IMR-90 (cell line): Measurements from ENCODE around the gene C11orf42. TPM values are rescaled to one million over a fixed set of nuclear protein-coding genes. Genes with fewer than 3 reads are reported as not detected.

Experiments
- ATAC-seq: fragments of 200-7000 bp; cut with Tn5 transposase; 2 replicates; pipeline ENCODE4 v1.9.1; 2020; ENCODE audit warnings: low read depth, mild to moderate bottlenecking, moderate library complexity
- BruUV-seq: library from RNA; stranded (reverse); fragments of 400-500 nt; replicated peaks from 2 replicates; lab custom pipeline; 2021; lab: Mats Ljungman, UMichigan
- CTCF ChIA-PET: fragments of 300-600 bp; formaldehyde crosslinking; extraction: SDS; loops from one replicate; lab custom pipeline; 2021; ENCODE audit warnings: antibody characterized with exemption; lab: Yijun Ruan, JAX
- POLR2A ChIA-PET: fragments of 300-600 bp; sonication (Branson Sonifier 250); formaldehyde crosslinking; loops from one replicate; lab custom pipeline; 2022; ENCODE audit warnings: antibody characterized with exemption; ENCODE audit not compliant: unreplicated experiment; lab: Charles Lee
- DNase-seq: peaks from one replicate; pipeline ENCODE4 v3.0.0; 2013
- H2AFZ ChIP-seq: replicated peaks from 2 replicates; pipeline ENCODE3; 2013; ENCODE audit warnings: low read length, mild to moderate bottlenecking; ENCODE audit not compliant: poor library complexity
- H2AK5ac ChIP-seq: 2 replicates; pipeline ENCODE4 v1.6.1; 2013; ENCODE audit warnings: low read depth, low read length, inconsistent platforms
- H2AK9ac ChIP-seq: replicated peaks from 2 replicates; pipeline ENCODE3; 2013; ENCODE audit warnings: mild to moderate bottlenecking, low read depth, low read length, moderate library complexity; ENCODE audit not compliant: poor library complexity
- H2BK120ac ChIP-seq: 2 replicates; pipeline ENCODE4 v1.6.1; 2013; ENCODE audit warnings: low read depth, low read length, inconsistent platforms
- H2BK15ac ChIP-seq: 3 replicates; pipeline ENCODE4 v1.6.1; 2013; ENCODE audit warnings: low read depth, low read length, inconsistent platforms
- H2BK20ac ChIP-seq: 2 replicates; pipeline ENCODE4 v1.6.1; 2013; ENCODE audit warnings: low read depth, mild to moderate bottlenecking, inconsistent platforms, low read length, moderate library complexity
- H2BK5ac ChIP-seq: 2 replicates; pipeline ENCODE4 v1.6.1; 2013; ENCODE audit warnings: mild to moderate bottlenecking, low read depth, low read length, inconsistent platforms; ENCODE audit not compliant: poor library complexity, severe bottlenecking
- H3K14ac ChIP-seq: replicated peaks from 2 replicates; pipeline ENCODE4 v1.6.1; 2013; ENCODE audit warnings: low read depth, low read length, inconsistent platforms
- H3K18ac ChIP-seq: 2 replicates; pipeline ENCODE4 v1.6.1; 2013; ENCODE audit warnings: low read depth, low read length, control low read depth
- H3K23ac ChIP-seq: 2 replicates; pipeline ENCODE4 v1.6.1; 2013; ENCODE audit warnings: low read depth, low read length, inconsistent platforms
- H3K27ac ChIP-seq: 2 replicates; pipeline ENCODE4 v1.5.1; 2013; ENCODE audit warnings: mild to moderate bottlenecking, control low read depth, low read length; ENCODE audit not compliant: insufficient read depth
- H3K27me3 ChIP-seq: 2 replicates; pipeline ENCODE4 v1.6.1; 2013; ENCODE audit warnings: low read length; ENCODE audit not compliant: control insufficient read depth, insufficient read depth
- H3K36me3 ChIP-seq: 2 replicates; pipeline ENCODE4 v1.6.1; 2013; ENCODE audit warnings: low read length, mixed read lengths; ENCODE audit not compliant: control insufficient read depth, insufficient read depth
- H3K4ac ChIP-seq: 2 replicates; pipeline ENCODE4 v1.6.1; 2013; ENCODE audit warnings: low read depth, low read length, inconsistent platforms
- H3K4me1 ChIP-seq: 2 replicates; pipeline ENCODE4 v1.6.1; 2013; ENCODE audit warnings: low read length, mixed read lengths; ENCODE audit not compliant: control insufficient read depth, insufficient read depth
- H3K4me2 ChIP-seq: 2 replicates; pipeline ENCODE4 v1.6.1; 2013; ENCODE audit warnings: low read depth, mild to moderate bottlenecking, control low read depth, low read length, moderate library complexity
- H3K4me3 ChIP-seq: 2 replicates; pipeline ENCODE4 v1.5.1; 2013; ENCODE audit warnings: low read depth, mild to moderate bottlenecking, control low read depth, low read length, moderate library complexity; ENCODE audit not compliant: insufficient read depth
- H3K56ac ChIP-seq: 2 replicates; pipeline ENCODE4 v1.6.1; 2013; ENCODE audit warnings: low read length, inconsistent platforms; ENCODE audit not compliant: insufficient read depth; ENCODE audit errors: extremely low read depth
- H3K79me1 ChIP-seq, 2 experiments: 2 replicates each; pipeline ENCODE4 v1.6.1; 2013; ENCODE audit warnings: low read length in 2 of 2, inconsistent platforms in 1 of 2, low read depth in 1 of 2
- H3K9ac ChIP-seq: 2 replicates; pipeline ENCODE4 v1.6.1; 2013; ENCODE audit warnings: low read depth, low read length, control low read depth
- H3K9me1 ChIP-seq: 2 replicates; pipeline ENCODE4 v1.6.1; 2013; ENCODE audit warnings: low read length, inconsistent platforms; ENCODE audit not compliant: insufficient read depth
- H3K9me3 ChIP-seq: 2 replicates; pipeline ENCODE4 v1.6.1; 2013; ENCODE audit warnings: low read length; ENCODE audit not compliant: control insufficient read depth, insufficient read depth
- H4K20me1 ChIP-seq: 2 replicates; pipeline ENCODE4 v1.6.1; 2013; ENCODE audit warnings: low read length, inconsistent platforms; ENCODE audit not compliant: insufficient read depth
- H4K5ac ChIP-seq: 2 replicates; pipeline ENCODE4 v1.6.1; 2013; ENCODE audit warnings: mild to moderate bottlenecking, low read depth, low read length, control low read depth
- H4K8ac ChIP-seq, 2 experiments: 2 replicates each; pipeline ENCODE4 v1.6.1; 2013; ENCODE audit warnings: low read depth in 2 of 2, low read length in 2 of 2, control low read depth in 1 of 2, inconsistent platforms in 1 of 2
- H4K91ac ChIP-seq: 2 replicates; pipeline ENCODE4 v1.6.1; 2013; ENCODE audit warnings: low read depth, low read length, inconsistent platforms; ENCODE audit not compliant: insufficient read depth
- BHLHE40 ChIP-seq: fragments of 150-350 bp; IDR thresholded peaks from 2 replicates; pipeline ENCODE4 v1.6.1; 2016; ENCODE audit warnings: mild to moderate bottlenecking, low read depth, low read length
- CEBPB ChIP-seq: IDR thresholded peaks from 2 replicates; pipeline ENCODE4 v1.6.1; 2012; ENCODE audit warnings: low read depth, low read length, improper control_type of control experiment
- CTCF ChIP-seq: conservative IDR thresholded peaks from 2 replicates; pipeline ENCODE4 v1.5.1; 2012; ENCODE audit warnings: mild to moderate bottlenecking, low read depth, low read length, improper control_type of control experiment
- ELK1 ChIP-seq: fragments of 150-350 bp; IDR thresholded peaks from 2 replicates; pipeline ENCODE4 v1.6.1; 2016; ENCODE audit warnings: low read depth, mild to moderate bottlenecking, low read length, moderate library complexity, borderline replicate concordance
- FOS ChIP-seq: fragments of 150-350 bp; IDR thresholded peaks from 2 replicates; pipeline ENCODE4 v1.6.1; 2016; ENCODE audit warnings: low read depth, low read length
- MAZ ChIP-seq: IDR thresholded peaks from 2 replicates; pipeline ENCODE4 v1.6.1; 2012; ENCODE audit warnings: low read depth, mild to moderate bottlenecking, low read length, improper control_type of control experiment, moderate library complexity, borderline replicate concordance
- MXI1 ChIP-seq: IDR thresholded peaks from 2 replicates; pipeline ENCODE4 v1.6.1; 2012; ENCODE audit warnings: low read depth, mild to moderate bottlenecking, low read length, moderate library complexity, borderline replicate concordance
- NFE2L2 ChIP-seq: fragments of 150-350 bp; IDR thresholded peaks from 2 replicates; pipeline ENCODE4 v1.6.1; 2016; ENCODE audit warnings: low read depth, mild to moderate bottlenecking, low read length
- POLR2A ChIP-seq: IDR thresholded peaks from 2 replicates; pipeline ENCODE4 v1.6.1; 2012; ENCODE audit warnings: mild to moderate bottlenecking, low read depth, low read length
- SMC3 ChIP-seq: fragments of 150-350 bp; IDR thresholded peaks from 2 replicates; pipeline ENCODE4 v1.6.1; 2016; ENCODE audit warnings: low read depth, mild to moderate bottlenecking, antibody characterized with exemption, low read length, moderate library complexity
- USF2 ChIP-seq: fragments of 150-350 bp; IDR thresholded peaks from 2 replicates; pipeline ENCODE4 v1.6.1; 2017; ENCODE audit warnings: mild to moderate bottlenecking, antibody characterized with exemption, low read length, low read depth
- WGBS, 2 experiments: methylation state at CpG; one replicate each; pipeline versions ENCODE4 v1.1.5 to v1.1.7; 2013; ENCODE audit warnings: missing lambda C conversion rate in 2 of 2; ENCODE audit not compliant: insufficient read length in 1 of 2; ENCODE audit errors: extremely low coverage in 2 of 2; 5-methylcytosine and 5-hydroxymethylcytosine counted together
- dilution Hi-C: fragments of 300-500 bp; cut with HindIII; formaldehyde crosslinking; loops from one replicate; pipeline ENCODE4 v1.14.3; 2018; ENCODE audit warnings: low sequenced_read_pairs; ENCODE audit not compliant: unreplicated experiment
- in situ Hi-C: fragments of 300-500 bp; cut with MboI; formaldehyde crosslinking; loops from 3 replicates; pipeline ENCODE4 v1.14.3; 2019; ENCODE audit warnings: low sequenced_read_pairs, inconsistent platforms, mixed read lengths
- intact Hi-C: fragments of 100-400 bp; cut with micrococcal nuclease; formaldehyde crosslinking; loops from 2 replicates; pipeline ENCODE4 v1.10.0; 2022
- polyA plus RNA-seq, 3 experiments: library from polyadenylated mRNA; depleted of rRNA; stranded (reverse); fragments of >200 nt; gene quantifications; 2 replicates each; pipeline ENCODE4 v1.2.3, GENCODE V29; 2012; ENCODE audit warnings: low replicate concordance in 1 of 3
- total RNA-seq: library from RNA; depleted of rRNA; stranded (reverse); fragments of >200 nt; gene quantifications from 2 replicates; pipeline ENCODE4 v1.2.3, GENCODE V29; 2012

C11orf42 gene
- total and polyA plus RNA-seq, 2 of the 4 experiments (the other 2 are of a cell fraction) = not detected

- Histone ChIP-seq H3K4ac (peak within 1 kb of the TSS; percentile 84), H4K91ac (peak within 1 kb of the TSS; percentile 74), H2BK20ac (no peak within 1 kb of the TSS), H2BK5ac (peak within 1 kb of the TSS; percentile 46), H3K14ac (peak within 1 kb of the TSS; percentile 89), H3K56ac (peak within 1 kb of the TSS; percentile 82), H4K5ac (peak within 1 kb of the TSS; percentile 81), H3K4me2 (peak within 1 kb of the TSS; percentile 95), H2BK120ac (peak within 1 kb of the TSS; percentile 41; the same call in 1 of the 2 replicates), H3K27ac (peak within 1 kb of the TSS; percentile 75), H3K4me1 (no peaks in the 10 kb centered on the region), H3K27me3 (peaks cover 9% of the 10 kb centered on the region; the same call in 1 of the 2 replicates), H2BK15ac (peak within 1 kb of the TSS; percentile 45; the same call in 1 of the 3 replicates), H3K23ac (peak within 1 kb of the TSS; percentile 79), H3K4me3 (peak within 1 kb of the TSS; percentile 95), H3K18ac (peak within 1 kb of the TSS; percentile 51), H3K79me1 (peaks cover 25 to 42% of the 10 kb centered on the region in 2 experiments), H4K8ac (peak within 1 kb of the TSS; percentile 93 to 98), H2AFZ (peak within 1 kb of the TSS; percentile 98), H3K9me1 (0 out of 2 replicates have a peak, but pooled peaks cover 6% of the 10 kb centered on the region), H3K9ac (peak within 1 kb of the TSS; percentile 97), H2AK5ac (peak within 1 kb of the TSS; percentile 33; the same call in 1 of the 2 replicates), H3K36me3 (no peaks in the 10 kb centered on the region), H2AK9ac (peak within 1 kb of the TSS; percentile 89), H3K9me3 (no peaks in the 10 kb centered on the region), H4K20me1 (no peaks in the 10 kb centered on the region)
- intact Hi-C loops = no loop called here
- POLR2A ChIA-PET = no interaction called here
- dilution Hi-C loops = no loop called here
- CTCF ChIA-PET = interaction anchor here (1.2 kb wide), 1 partner anchor 17 kb away, joined by 5 read pairs; no protein-coding TSS in a partner anchor
- peak; percentile 100 for DNase-seq
- in situ Hi-C loops = no loop called here
- BruUV-seq = no TSS peak
- 0% methylated on average over 38 of the region's 62 CpGs; no CpG with 5 or more reads in 1 of the 2 experiments for WGBS, 2 experiments
- no peak for TF ChIP-seq SMC3
- peak; percentile 69 for TF ChIP-seq CEBPB
- peak; percentile 8; the same call in 1 of the 2 replicates for TF ChIP-seq USF2
- TF ChIP-seq ELK1 = no peak
- TF ChIP-seq MXI1 = peak; percentile 92
- no peak for TF ChIP-seq CTCF
- peak; percentile 57 for TF ChIP-seq BHLHE40
- TF ChIP-seq NFE2L2 = 0 out of 2 replicates have a peak, but pooled peaks have one; percentile 1
- peak; percentile 82 for TF ChIP-seq POLR2A
- peak; percentile 95; the same call in 1 of the 2 replicates for TF ChIP-seq MAZ
- TF ChIP-seq FOS = no peak
- ATAC-seq = peak; percentile 97
Observed at GRCh38 chr11:6234387-6235107, 29.2 kb downstream of the C11orf42 start, which contains the start of gene FHIP1B. Gene FHIP1B, minus strand, starts transcription at chr11:6234636. Its CDS starts 10,120 bp downstream, at chr11:6224516.
